HG03196 (cell line): ENCODE measurements around the gene ZNF792.
A peak's percentile ranks its signal among the peaks of the same experiment; 100 is the strongest.
"Not testable (repeated sequence)": the region's sequence is repeated elsewhere in the genome, so short reads cannot be mapped to it uniquely, and the experiment has no call there.

Experiments
- ATAC-seq: cut with Tn5 transposase; IDR thresholded peaks from one replicate; pipeline ENCODE4 v1.9.1; 2021; ENCODE audit not compliant: unreplicated experiment

The ZNF792 gene

GRCh38 chr19:34963573-34964406, at the start of gene ZNF792:
Gene ZNF792, minus strand, starts transcription at chr19:34964229. Its CDS starts 567 bp downstream, at chr19:34963662.
- peak; percentile 65 for ATAC-seq

- ATAC-seq: no peak
Measured at GRCh38 chr19:35013041-35013819, 49.2 kb upstream of the ZNF792 start.

GRCh38 chr19:35011737-35012682, 48.0 kb upstream of the ZNF792 start:
- ATAC-seq: no peak

- no peak for ATAC-seq
Measured at GRCh38 chr19:35011091-35011689, 47.2 kb upstream of the ZNF792 start.

- no peak for ATAC-seq
Measured at GRCh38 chr19:35009424-35010415, 45.7 kb upstream of the ZNF792 start.

GRCh38 chr19:35008891-35009341, 44.9 kb upstream of the ZNF792 start:
- ATAC-seq: no peak

- not testable (repeated sequence) for ATAC-seq
Measured at GRCh38 chr19:35007427-35007826, 43.4 kb upstream of the ZNF792 start.

- no peak for ATAC-seq
Measured at GRCh38 chr19:35006999-35007365, 43.0 kb upstream of the ZNF792 start.

- ATAC-seq: no peak
Measured at GRCh38 chr19:35006342-35006998, 42.4 kb upstream of the ZNF792 start.

- not testable (repeated sequence) for ATAC-seq
Measured at GRCh38 chr19:35006007-35006341, 41.9 kb upstream of the ZNF792 start.

GRCh38 chr19:35005256-35005977, 41.4 kb upstream of the ZNF792 start:
- ATAC-seq: no peak

- ATAC-seq: no peak
Measured at GRCh38 chr19:35004517-35005255, 40.7 kb upstream of the ZNF792 start.

GRCh38 chr19:35002037-35002535, 38.1 kb upstream of the ZNF792 start:
- ATAC-seq: no peak

- ATAC-seq: no peak
Measured at GRCh38 chr19:35000647-35001501, 36.8 kb upstream of the ZNF792 start.

- no peak for ATAC-seq
Measured at GRCh38 chr19:35000338-35000646, 36.3 kb upstream of the ZNF792 start.

GRCh38 chr19:34999498-35000337, 35.7 kb upstream of the ZNF792 start, which contains the start of gene GRAMD1A:
Gene GRAMD1A, plus strand, starts transcription at chr19:35000323. Its CDS starts 156 bp downstream, at chr19:35000479.
- no peak for ATAC-seq
